Tibial nerve (tissue), 4 donors: Measurements from ENCODE around the gene CD274.

ENCODE experiments used
- CTCF ChIP-seq, 5 experiments: fragments of 200-600 bp in 3 of 5; fragments of 450-650 bp in 2 of 5; sonication (generic) in 3 of 5; IDR thresholded peaks; one replicate each; pipeline ENCODE4 v1.5.1; 2016 to 2019; ENCODE audit warnings: antibody characterized with exemption in 5 of 5, mild to moderate bottlenecking in 3 of 5, moderate library complexity in 2 of 5
- EP300 ChIP-seq, 2 donors: sonication (generic); formaldehyde crosslinking; IDR thresholded peaks; one replicate each; pipeline ENCODE4 v1.6.1; 2017; ENCODE audit warnings: antibody characterized with exemption in 2 of 2, mild to moderate bottlenecking in 1 of 2
- POLR2A ChIP-seq, 2 donors: fragments of 450-650 bp; IDR thresholded peaks; one replicate each; pipeline ENCODE4 v1.6.1; 2017; ENCODE audit warnings: antibody characterized with exemption in 2 of 2, mild to moderate bottlenecking in 2 of 2, moderate library complexity in 2 of 2

DNA sequence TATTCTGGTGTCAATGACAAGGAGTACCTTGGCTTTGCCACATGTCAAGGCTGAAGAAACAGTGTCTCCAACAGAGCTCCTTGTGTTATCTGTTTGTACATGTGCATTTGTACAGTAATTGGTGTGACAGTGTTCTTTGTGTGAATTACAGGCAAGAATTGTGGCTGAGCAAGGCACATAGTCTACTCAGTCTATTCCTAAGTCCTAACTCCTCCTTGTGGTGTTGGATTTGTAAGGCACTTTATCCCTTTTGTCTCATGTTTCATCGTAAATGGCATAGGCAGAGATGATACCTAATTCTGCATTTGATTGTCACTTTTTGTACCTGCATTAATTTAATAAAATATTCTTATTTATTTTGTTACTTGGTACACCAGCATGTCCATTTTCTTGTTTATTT lies 19.8 kb downstream of the CD274 start:
- TF ChIP-seq CTCF (IDR thresholded peaks at IDR 0.05) (no peak), POLR2A (IDR thresholded peaks at IDR 0.05) (no peak), EP300 (IDR thresholded peaks at IDR 0.05) (no peak)
